IMR-90 (cell line): ENCODE results near the gene CAB39. TPM values are rescaled to one million over a fixed set of nuclear protein-coding genes. Genes with fewer than 3 reads are reported as not detected.
A peak's percentile ranks its signal among the peaks of the same experiment; 100 is the strongest.

Experiments
- ATAC-seq: fragments of 200-7000 bp; cut with Tn5 transposase; 2 replicates; pipeline ENCODE4 v1.9.1; 2020; ENCODE audit warnings: low read depth, mild to moderate bottlenecking, moderate library complexity
- BruUV-seq: library from RNA; stranded (reverse); fragments of 400-500 nt; replicated peaks from 2 replicates; lab custom pipeline; 2021; lab: Mats Ljungman, UMichigan
- CTCF ChIA-PET: fragments of 300-600 bp; formaldehyde crosslinking; extraction: SDS; loops from one replicate; lab custom pipeline; 2021; ENCODE audit warnings: antibody characterized with exemption; lab: Yijun Ruan, JAX
- POLR2A ChIA-PET: fragments of 300-600 bp; sonication (Branson Sonifier 250); formaldehyde crosslinking; loops from one replicate; lab custom pipeline; 2022; ENCODE audit warnings: antibody characterized with exemption; ENCODE audit not compliant: unreplicated experiment; lab: Charles Lee
- DNase-seq: peaks from one replicate; pipeline ENCODE4 v3.0.0; 2013
- H2AFZ ChIP-seq: replicated peaks from 2 replicates; pipeline ENCODE3; 2013; ENCODE audit warnings: low read length, mild to moderate bottlenecking; ENCODE audit not compliant: poor library complexity
- H2AK5ac ChIP-seq: 2 replicates; pipeline ENCODE4 v1.6.1; 2013; ENCODE audit warnings: low read depth, low read length, inconsistent platforms
- H2AK9ac ChIP-seq: replicated peaks from 2 replicates; pipeline ENCODE3; 2013; ENCODE audit warnings: mild to moderate bottlenecking, low read depth, low read length, moderate library complexity; ENCODE audit not compliant: poor library complexity
- H2BK120ac ChIP-seq: 2 replicates; pipeline ENCODE4 v1.6.1; 2013; ENCODE audit warnings: low read depth, low read length, inconsistent platforms
- H2BK15ac ChIP-seq: 3 replicates; pipeline ENCODE4 v1.6.1; 2013; ENCODE audit warnings: low read depth, low read length, inconsistent platforms
- H2BK20ac ChIP-seq: 2 replicates; pipeline ENCODE4 v1.6.1; 2013; ENCODE audit warnings: low read depth, mild to moderate bottlenecking, inconsistent platforms, low read length, moderate library complexity
- H2BK5ac ChIP-seq: 2 replicates; pipeline ENCODE4 v1.6.1; 2013; ENCODE audit warnings: mild to moderate bottlenecking, low read depth, low read length, inconsistent platforms; ENCODE audit not compliant: poor library complexity, severe bottlenecking
- H3K14ac ChIP-seq: replicated peaks from 2 replicates; pipeline ENCODE4 v1.6.1; 2013; ENCODE audit warnings: low read depth, low read length, inconsistent platforms
- H3K18ac ChIP-seq: 2 replicates; pipeline ENCODE4 v1.6.1; 2013; ENCODE audit warnings: low read depth, low read length, control low read depth
- H3K23ac ChIP-seq: 2 replicates; pipeline ENCODE4 v1.6.1; 2013; ENCODE audit warnings: low read depth, low read length, inconsistent platforms
- H3K27ac ChIP-seq: 2 replicates; pipeline ENCODE4 v1.5.1; 2013; ENCODE audit warnings: mild to moderate bottlenecking, control low read depth, low read length; ENCODE audit not compliant: insufficient read depth
- H3K27me3 ChIP-seq: 2 replicates; pipeline ENCODE4 v1.6.1; 2013; ENCODE audit warnings: low read length; ENCODE audit not compliant: control insufficient read depth, insufficient read depth
- H3K36me3 ChIP-seq: 2 replicates; pipeline ENCODE4 v1.6.1; 2013; ENCODE audit warnings: low read length, mixed read lengths; ENCODE audit not compliant: control insufficient read depth, insufficient read depth
- H3K4ac ChIP-seq: 2 replicates; pipeline ENCODE4 v1.6.1; 2013; ENCODE audit warnings: low read depth, low read length, inconsistent platforms
- H3K4me1 ChIP-seq: 2 replicates; pipeline ENCODE4 v1.6.1; 2013; ENCODE audit warnings: low read length, mixed read lengths; ENCODE audit not compliant: control insufficient read depth, insufficient read depth
- H3K4me2 ChIP-seq: 2 replicates; pipeline ENCODE4 v1.6.1; 2013; ENCODE audit warnings: low read depth, mild to moderate bottlenecking, control low read depth, low read length, moderate library complexity
- H3K4me3 ChIP-seq: 2 replicates; pipeline ENCODE4 v1.5.1; 2013; ENCODE audit warnings: low read depth, mild to moderate bottlenecking, control low read depth, low read length, moderate library complexity; ENCODE audit not compliant: insufficient read depth
- H3K56ac ChIP-seq: 2 replicates; pipeline ENCODE4 v1.6.1; 2013; ENCODE audit warnings: low read length, inconsistent platforms; ENCODE audit not compliant: insufficient read depth; ENCODE audit errors: extremely low read depth
- H3K79me1 ChIP-seq, 2 experiments: 2 replicates each; pipeline ENCODE4 v1.6.1; 2013; ENCODE audit warnings: low read length in 2 of 2, inconsistent platforms in 1 of 2, low read depth in 1 of 2
- H3K9ac ChIP-seq: 2 replicates; pipeline ENCODE4 v1.6.1; 2013; ENCODE audit warnings: low read depth, low read length, control low read depth
- H3K9me1 ChIP-seq: 2 replicates; pipeline ENCODE4 v1.6.1; 2013; ENCODE audit warnings: low read length, inconsistent platforms; ENCODE audit not compliant: insufficient read depth
- H3K9me3 ChIP-seq: 2 replicates; pipeline ENCODE4 v1.6.1; 2013; ENCODE audit warnings: low read length; ENCODE audit not compliant: control insufficient read depth, insufficient read depth
- H4K20me1 ChIP-seq: 2 replicates; pipeline ENCODE4 v1.6.1; 2013; ENCODE audit warnings: low read length, inconsistent platforms; ENCODE audit not compliant: insufficient read depth
- H4K5ac ChIP-seq: 2 replicates; pipeline ENCODE4 v1.6.1; 2013; ENCODE audit warnings: mild to moderate bottlenecking, low read depth, low read length, control low read depth
- H4K8ac ChIP-seq, 2 experiments: 2 replicates each; pipeline ENCODE4 v1.6.1; 2013; ENCODE audit warnings: low read depth in 2 of 2, low read length in 2 of 2, control low read depth in 1 of 2, inconsistent platforms in 1 of 2
- H4K91ac ChIP-seq: 2 replicates; pipeline ENCODE4 v1.6.1; 2013; ENCODE audit warnings: low read depth, low read length, inconsistent platforms; ENCODE audit not compliant: insufficient read depth
- BHLHE40 ChIP-seq: fragments of 150-350 bp; IDR thresholded peaks from 2 replicates; pipeline ENCODE4 v1.6.1; 2016; ENCODE audit warnings: mild to moderate bottlenecking, low read depth, low read length
- CEBPB ChIP-seq: IDR thresholded peaks from 2 replicates; pipeline ENCODE4 v1.6.1; 2012; ENCODE audit warnings: low read depth, low read length, improper control_type of control experiment
- CHD1 ChIP-seq: IDR thresholded peaks from 2 replicates; pipeline ENCODE4 v1.6.1; 2012; ENCODE audit warnings: low read depth, low read length, improper control_type of control experiment
- CTCF ChIP-seq: conservative IDR thresholded peaks from 2 replicates; pipeline ENCODE4 v1.5.1; 2012; ENCODE audit warnings: mild to moderate bottlenecking, low read depth, low read length, improper control_type of control experiment
- FOS ChIP-seq: fragments of 150-350 bp; IDR thresholded peaks from 2 replicates; pipeline ENCODE4 v1.6.1; 2016; ENCODE audit warnings: low read depth, low read length
- MAFK ChIP-seq: IDR thresholded peaks from 2 replicates; pipeline ENCODE4 v1.6.1; 2012; ENCODE audit warnings: low read depth, low read length, improper control_type of control experiment
- MAZ ChIP-seq: IDR thresholded peaks from 2 replicates; pipeline ENCODE4 v1.6.1; 2012; ENCODE audit warnings: low read depth, mild to moderate bottlenecking, low read length, improper control_type of control experiment, moderate library complexity, borderline replicate concordance
- MXI1 ChIP-seq: IDR thresholded peaks from 2 replicates; pipeline ENCODE4 v1.6.1; 2012; ENCODE audit warnings: low read depth, mild to moderate bottlenecking, low read length, moderate library complexity, borderline replicate concordance
- NFE2L2 ChIP-seq: fragments of 150-350 bp; IDR thresholded peaks from 2 replicates; pipeline ENCODE4 v1.6.1; 2016; ENCODE audit warnings: low read depth, mild to moderate bottlenecking, low read length
- POLR2A ChIP-seq: IDR thresholded peaks from 2 replicates; pipeline ENCODE4 v1.6.1; 2012; ENCODE audit warnings: mild to moderate bottlenecking, low read depth, low read length
- RAD21 ChIP-seq: IDR thresholded peaks from 2 replicates; pipeline ENCODE4 v1.6.1; 2012; ENCODE audit warnings: low read length, improper control_type of control experiment
- RCOR1 ChIP-seq: IDR thresholded peaks from 2 replicates; pipeline ENCODE4 v1.6.1; 2012; ENCODE audit warnings: mild to moderate bottlenecking, low read length, improper control_type of control experiment; ENCODE audit not compliant: insufficient replicate concordance
- RFX5 ChIP-seq: IDR thresholded peaks from 2 replicates; pipeline ENCODE4 v1.8.0; 2012; ENCODE audit warnings: low read depth, mild to moderate bottlenecking, low read length, moderate library complexity
- SMC3 ChIP-seq: fragments of 150-350 bp; IDR thresholded peaks from 2 replicates; pipeline ENCODE4 v1.6.1; 2016; ENCODE audit warnings: low read depth, mild to moderate bottlenecking, antibody characterized with exemption, low read length, moderate library complexity
- USF2 ChIP-seq: fragments of 150-350 bp; IDR thresholded peaks from 2 replicates; pipeline ENCODE4 v1.6.1; 2017; ENCODE audit warnings: mild to moderate bottlenecking, antibody characterized with exemption, low read length, low read depth
- WGBS, 2 experiments: methylation state at CpG; one replicate each; pipeline versions ENCODE4 v1.1.5 to v1.1.7; 2013; ENCODE audit warnings: missing lambda C conversion rate in 2 of 2; ENCODE audit not compliant: insufficient read length in 1 of 2; ENCODE audit errors: extremely low coverage in 2 of 2; 5-methylcytosine and 5-hydroxymethylcytosine counted together
- dilution Hi-C: fragments of 300-500 bp; cut with HindIII; formaldehyde crosslinking; loops from one replicate; pipeline ENCODE4 v1.14.3; 2018; ENCODE audit warnings: low sequenced_read_pairs; ENCODE audit not compliant: unreplicated experiment
- in situ Hi-C: fragments of 300-500 bp; cut with MboI; formaldehyde crosslinking; loops from 3 replicates; pipeline ENCODE4 v1.14.3; 2019; ENCODE audit warnings: low sequenced_read_pairs, inconsistent platforms, mixed read lengths
- intact Hi-C: fragments of 100-400 bp; cut with micrococcal nuclease; formaldehyde crosslinking; loops from 2 replicates; pipeline ENCODE4 v1.10.0; 2022
- polyA plus RNA-seq, 3 experiments: library from polyadenylated mRNA; depleted of rRNA; stranded (reverse); fragments of >200 nt; gene quantifications; 2 replicates each; pipeline ENCODE4 v1.2.3, GENCODE V29; 2012; ENCODE audit warnings: low replicate concordance in 1 of 3
- total RNA-seq: library from RNA; depleted of rRNA; stranded (reverse); fragments of >200 nt; gene quantifications from 2 replicates; pipeline ENCODE4 v1.2.3, GENCODE V29; 2012
- TF ChIP-seq, protein P1 (sequence below): fragments of 150-350 bp; IDR thresholded peaks from 2 replicates; pipeline ENCODE4 v1.6.1; 2016; ENCODE audit warnings: low read depth, mild to moderate bottlenecking, low read length, moderate library complexity, borderline replicate concordance

Gene CAB39
- total and polyA plus RNA-seq, 2 of the 4 experiments (the other 2 are of a cell fraction), result 38.2 to 71.7 TPM

DNA sequence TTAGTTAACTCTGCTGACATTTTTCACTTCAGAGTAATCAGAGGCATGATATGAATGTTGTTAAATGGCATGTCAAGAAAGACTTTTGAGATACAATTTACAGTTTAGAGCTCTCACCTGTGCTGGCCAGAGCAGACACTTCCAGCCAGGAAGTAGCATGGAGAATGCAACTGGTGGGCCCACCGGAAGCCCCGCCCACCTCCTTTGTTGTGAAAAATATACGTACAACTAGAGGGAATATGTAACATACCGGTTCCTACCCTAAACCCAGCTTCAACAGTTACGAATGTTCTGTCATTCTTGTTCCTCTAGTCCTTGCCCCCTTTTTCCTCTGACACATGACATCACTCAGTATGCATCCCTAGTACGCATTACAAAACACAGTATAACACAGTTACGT, 81.9 kb downstream of the CAB39 start:
- Histone ChIP-seq H2BK15ac (peak overlapping the region; percentile 77), H2AFZ (no peak overlapping the region), H3K27me3 (no peaks in the 10 kb centered on the region), H3K4ac (peak overlapping the region; percentile 71), H4K20me1 (peaks cover 4% of the 10 kb centered on the region; the same call in 1 of the 2 replicates), H3K4me3 (no peak overlapping the region), H3K9me3 (peaks cover 5% of the 10 kb centered on the region; the same call in 1 of the 2 replicates), H3K9ac (peak overlapping the region; percentile 1; the same call in 1 of the 2 replicates), H2BK20ac (peak overlapping the region; percentile 95), H3K56ac (peak overlapping the region; percentile 36; the same call in 1 of the 2 replicates), H3K36me3 (peaks cover 16% of the 10 kb centered on the region), H3K4me2 (peak overlapping the region; percentile 21), H3K79me1 (peaks cover 34 to 73% of the 10 kb centered on the region in 2 experiments), H4K5ac (peak overlapping the region; percentile 76), H4K91ac (peak overlapping the region; percentile 67), H3K23ac (peak overlapping the region; percentile 79; the same call in 1 of the 2 replicates), H2BK120ac (peak overlapping the region; percentile 97), H2BK5ac (peak overlapping the region; percentile 97), H3K14ac (peak overlapping the region; percentile 92), H4K8ac (peak overlapping the region; percentile 16 to 53; a peak in 3 of 4 replicates), H3K18ac (peak overlapping the region; percentile 98), H3K4me1 (peaks cover 28% of the 10 kb centered on the region), H3K27ac (peak overlapping the region; percentile 87), H3K9me1 (peaks cover 8% of the 10 kb centered on the region), H2AK5ac (peak overlapping the region; percentile 79), H2AK9ac (peak overlapping the region; percentile 5)
- POLR2A ChIA-PET, result interaction anchor here (0.6 to 1.0 kb wide), 3 partner anchors 9 to 229 kb away, joined by 4 to 5 read pairs (median 5); no protein-coding TSS in a partner anchor
- dilution Hi-C loops (no loop called here), intact Hi-C loops (loop anchor here (1.0 kb wide), 2 partner anchors 35 to 81 kb away; no protein-coding TSS in a partner anchor), in situ Hi-C loops (no loop called here)
- DNase-seq, result peak; percentile 19
- no TSS peak for BruUV-seq
- peak; percentile 12; the same call in 1 of the 2 replicates for ATAC-seq
- TF ChIP-seq BHLHE40 (no peak), MAZ (no peak), CTCF (no peak), CEBPB (no peak), FOS (no peak), USF2 (no peak), CHD1 (no peak), SMC3 (no peak), RCOR1 (no peak), RFX5 (no peak), RAD21 (no peak), POLR2A (no peak), NFE2L2 (no peak), MAFK (no peak), MXI1 (no peak)
- TF ChIP-seq, protein P1, sequence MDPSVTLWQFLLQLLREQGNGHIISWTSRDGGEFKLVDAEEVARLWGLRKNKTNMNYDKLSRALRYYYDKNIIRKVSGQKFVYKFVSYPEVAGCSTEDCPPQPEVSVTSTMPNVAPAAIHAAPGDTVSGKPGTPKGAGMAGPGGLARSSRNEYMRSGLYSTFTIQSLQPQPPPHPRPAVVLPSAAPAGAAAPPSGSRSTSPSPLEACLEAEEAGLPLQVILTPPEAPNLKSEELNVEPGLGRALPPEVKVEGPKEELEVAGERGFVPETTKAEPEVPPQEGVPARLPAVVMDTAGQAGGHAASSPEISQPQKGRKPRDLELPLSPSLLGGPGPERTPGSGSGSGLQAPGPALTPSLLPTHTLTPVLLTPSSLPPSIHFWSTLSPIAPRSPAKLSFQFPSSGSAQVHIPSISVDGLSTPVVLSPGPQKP, result no peak
- 80% methylated on average over 5 of the region's 7 CpGs; no CpG with 5 or more reads in 1 of the 2 experiments for WGBS, 2 experiments
- CTCF ChIA-PET, result no interaction called here
